Endothelial cell of umbilical vein (primary cell): ENCODE results near the gene SDSL. TPM values are rescaled to one million over a fixed set of nuclear protein-coding genes. Genes with fewer than 3 reads are reported as not detected.

Experiments
- BruUV-seq: library from RNA; stranded (reverse); fragments of 400-500 nt; replicated peaks from 2 replicates; lab custom pipeline; 2021; lab: Mats Ljungman, UMichigan
- CTCF ChIA-PET: fragments of 300-600, 350-600 bp; sonication (Branson Sonifier 250); formaldehyde crosslinking; loops from one replicate; lab custom pipeline; 2021; ENCODE audit warnings: antibody characterized with exemption, inconsistent platforms; lab: Charles Lee
- POLR2A ChIA-PET: fragments of 300-600, 350-600 bp; sonication (Branson Sonifier 250); formaldehyde crosslinking; loops from one replicate; lab custom pipeline; 2021; ENCODE audit warnings: antibody characterized with exemption, inconsistent platforms; lab: Charles Lee
- DNase-seq: peaks from one replicate; pipeline ENCODE4 v3.0.0-alpha.2; 2011; ENCODE audit warnings: low read depth, low spot score
- FAIRE-seq: peaks from 2 replicates; lab custom pipeline; 2011; peaks lifted over from hg19 to GRCh38; lab: Jason Lieb, UNC
- H2AFZ ChIP-seq: 2 replicates; pipeline ENCODE4 v1.6.0; 2012; ENCODE audit warnings: low read depth, low read length, control low read depth, inconsistent platforms
- H3K27ac ChIP-seq: 2 replicates; pipeline ENCODE4 v1.5.1; 2011; ENCODE audit warnings: low read depth, mild to moderate bottlenecking, control low read depth, low read length, moderate library complexity; ENCODE audit not compliant: insufficient read depth
- H3K27me3 ChIP-seq, 2 experiments: 2 replicates each; pipeline versions ENCODE4 v1.6.0 to v1.6.1; 2011; ENCODE audit warnings: low read length in 2 of 2, mixed read lengths in 1 of 2; ENCODE audit not compliant: control insufficient read depth in 2 of 2, insufficient read depth in 2 of 2
- H3K36me3 ChIP-seq, 2 experiments: 2 replicates in 1 of 2; 3 replicates in 1 of 2; pipeline ENCODE4 v1.5.1; 2011; ENCODE audit warnings: low read length in 2 of 2, mild to moderate bottlenecking in 1 of 2, moderate library complexity in 1 of 2; ENCODE audit not compliant: control insufficient read depth in 2 of 2, insufficient read depth in 2 of 2; ENCODE audit errors: extremely low read depth in 1 of 2
- H3K4me1 ChIP-seq: 3 replicates; pipeline ENCODE4 v1.5.1; 2011; ENCODE audit warnings: mild to moderate bottlenecking, low read length; ENCODE audit not compliant: control insufficient read depth, insufficient read depth; ENCODE audit errors: extremely low read depth
- H3K4me2 ChIP-seq: 2 replicates; pipeline ENCODE4 v1.6.1; 2011; ENCODE audit warnings: low read length, control low read depth, mixed read lengths; ENCODE audit not compliant: insufficient read depth
- H3K4me3 ChIP-seq, 3 experiments: fragments of 200-600 bp in 1 of 3; sonication (generic), shearing (Covaris generic) in 1 of 3; replicated peaks in 1 of 3; 2 replicates each; pipeline ENCODE4 v1.5.1; 2011 to 2016; ENCODE audit warnings: control low read depth in 3 of 3, low read length in 3 of 3, mild to moderate bottlenecking in 2 of 3, inconsistent platforms in 1 of 3, low read depth in 1 of 3, moderate library complexity in 1 of 3; ENCODE audit not compliant: insufficient read depth in 1 of 3
- H3K79me2 ChIP-seq: 2 replicates; pipeline ENCODE4 v1.6.0; 2012; ENCODE audit warnings: low read length, inconsistent platforms; ENCODE audit not compliant: control insufficient read depth, insufficient read depth
- H3K9ac ChIP-seq: replicated peaks from 2 replicates; pipeline ENCODE3; 2011; ENCODE audit warnings: low read length, control low read depth; ENCODE audit not compliant: insufficient read depth; ENCODE audit errors: extremely low read depth
- H3K9me1 ChIP-seq: replicated peaks from 3 replicates; pipeline ENCODE4 v1.6.0; 2011; ENCODE audit warnings: mild to moderate bottlenecking, low read length; ENCODE audit not compliant: control insufficient read depth, insufficient read depth; ENCODE audit errors: extremely low read depth
- H3K9me3 ChIP-seq: replicated peaks from 2 replicates; pipeline ENCODE4 v1.5.1; 2012; ENCODE audit warnings: low read length, inconsistent platforms; ENCODE audit not compliant: control insufficient read depth, insufficient read depth
- H4K20me1 ChIP-seq: replicated peaks from 2 replicates; pipeline ENCODE3; 2011; ENCODE audit warnings: mild to moderate bottlenecking, low read length; ENCODE audit not compliant: control insufficient read depth, insufficient read depth; ENCODE audit errors: extremely low read depth
- CTCF ChIP-seq, 2 donors: IDR thresholded peaks; 1 replicate in 1 of 2; 2 replicates in 1 of 2; pipeline ENCODE4 v1.5.1; 2011; ENCODE audit warnings: low read length in 2 of 2, mild to moderate bottlenecking in 2 of 2, moderate library complexity in 2 of 2, control low read depth in 1 of 2, inconsistent platforms in 1 of 2, low read depth in 1 of 2; ENCODE audit not compliant: insufficient read depth in 1 of 2; ENCODE audit errors: extremely low read depth in 1 of 2
- EZH2 ChIP-seq: IDR thresholded peaks from 2 replicates; pipeline ENCODE4 v1.6.1; 2012; ENCODE audit warnings: borderline replicate concordance, low read depth, mild to moderate bottlenecking, moderate library complexity, low read length, inconsistent platforms; ENCODE audit not compliant: severe bottlenecking
- FOS ChIP-seq: IDR thresholded peaks from 2 replicates; pipeline ENCODE4 v1.6.1; 2011; ENCODE audit warnings: mild to moderate bottlenecking, low read length, moderate library complexity, borderline replicate concordance; ENCODE audit not compliant: insufficient read depth
- GATA2 ChIP-seq: IDR thresholded peaks from 2 replicates; pipeline ENCODE4 v1.7.0; 2011; ENCODE audit warnings: low read depth, mild to moderate bottlenecking, moderate library complexity, mixed read lengths, low read length; ENCODE audit not compliant: insufficient read length, insufficient read depth
- JUN ChIP-seq: IDR thresholded peaks from 2 replicates; pipeline ENCODE4 v1.6.1; 2011; ENCODE audit warnings: borderline replicate concordance, low read depth; ENCODE audit not compliant: insufficient read length, insufficient read depth
- MAX ChIP-seq: IDR thresholded peaks from 2 replicates; pipeline ENCODE4 v1.6.1; 2011; ENCODE audit not compliant: insufficient read depth, insufficient read length
- MYC ChIP-seq: IDR thresholded peaks from one replicate; pipeline ENCODE4 v1.6.1; 2011; ENCODE audit warnings: mild to moderate bottlenecking, low read depth, low read length
- POLR2A ChIP-seq: IDR thresholded peaks from 2 replicates; pipeline ENCODE4 v1.6.1; 2012; ENCODE audit warnings: low read depth, mild to moderate bottlenecking, control low read depth, low read length
- POLR2AphosphoS5 ChIP-seq: IDR thresholded peaks from 2 replicates; pipeline ENCODE4 v1.6.1; 2012; ENCODE audit warnings: low read depth, mild to moderate bottlenecking, control low read depth, low read length, moderate library complexity; ENCODE audit not compliant: insufficient read depth
- dilution Hi-C: fragments of 300-500 bp; cut with MboI; formaldehyde crosslinking; loops from one replicate; pipeline ENCODE4 v1.15.0; 2019; ENCODE audit warnings: low sequenced_read_pairs; ENCODE audit not compliant: extremely low pct_ligation_motif_present
- intact Hi-C: fragments of 100-400 bp; cut with micrococcal nuclease; formaldehyde crosslinking; loops from one replicate; pipeline ENCODE4 v1.10.0; 2022
- polyA plus RNA-seq, 4 experiments: library from polyadenylated mRNA; depleted of rRNA in 3 of 4; stranded (reverse) in 3 of 4; unstranded in 1 of 4; fragments of >200 nt; gene quantifications; 2 replicates each; pipeline versions ENCODE4 v1.2.1 to v1.2.3, GENCODE V29; 2011 to 2012; ENCODE audit warnings: missing spikeins in 1 of 4
- total RNA-seq: library from RNA; stranded (reverse); gene quantifications from 2 replicates; pipeline ENCODE4 v1.2.3, GENCODE V29; 2021

Gene SDSL
- total and polyA plus RNA-seq, 2 donors (not counting 3 experiments of a cell fraction or from before 2014, with no cell fraction given) = 5.7 to 16.9 TPM

- FAIRE-seq = no peak
- Histone ChIP-seq H3K27ac (no peak overlapping the region), H4K20me1 (no peaks in the 10 kb centered on the region), H3K27me3 (peaks cover 66 to 68% of the 10 kb centered on the region in 2 experiments), H2AFZ (no peak overlapping the region), H3K4me2 (no peak overlapping the region), H3K4me1 (no peaks in the 10 kb centered on the region), H3K4me3 (no peak overlapping the region), H3K9me1 (no peaks in the 10 kb centered on the region), H3K9ac (no peak overlapping the region), H3K36me3 (no peaks in the 10 kb centered on the region), H3K79me2 (no peaks in the 10 kb centered on the region), H3K9me3 (no peaks in the 10 kb centered on the region)
- ChIA-PET POLR2A (no interaction called here), CTCF (interaction anchor here (0.7 kb wide), 1 partner anchor 20 kb away, joined by 4 read pairs; no protein-coding TSS in a partner anchor)
- DNase-seq = no peak
- intact Hi-C loops (no loop called here), dilution Hi-C loops (no loop called here)
- TF ChIP-seq GATA2 (no peak), POLR2AphosphoS5 (no peak), CTCF (IDR thresholded peaks at IDR 0.05; ENCODE audit: extremely low read depth in 1 of 2, insufficient read depth in 1 of 2, low read depth in 1 of 2, low read length in 2 of 2) (no peak), MAX (no peak), JUN (no peak), MYC (no peak), EZH2 (no peak), FOS (no peak), POLR2A (no peak)
- no TSS peak for BruUV-seq
These were observed 55.6 kb downstream of the SDSL start for GRCh38 chr12:113477842-113478215.
